ENCODE measurements around the gene LILRA2.
"Not testable (repeated sequence)": the region's sequence is repeated elsewhere in the genome, so short reads cannot be mapped to it uniquely, and the experiment has no call there.

LILRA2 gene

DNA sequence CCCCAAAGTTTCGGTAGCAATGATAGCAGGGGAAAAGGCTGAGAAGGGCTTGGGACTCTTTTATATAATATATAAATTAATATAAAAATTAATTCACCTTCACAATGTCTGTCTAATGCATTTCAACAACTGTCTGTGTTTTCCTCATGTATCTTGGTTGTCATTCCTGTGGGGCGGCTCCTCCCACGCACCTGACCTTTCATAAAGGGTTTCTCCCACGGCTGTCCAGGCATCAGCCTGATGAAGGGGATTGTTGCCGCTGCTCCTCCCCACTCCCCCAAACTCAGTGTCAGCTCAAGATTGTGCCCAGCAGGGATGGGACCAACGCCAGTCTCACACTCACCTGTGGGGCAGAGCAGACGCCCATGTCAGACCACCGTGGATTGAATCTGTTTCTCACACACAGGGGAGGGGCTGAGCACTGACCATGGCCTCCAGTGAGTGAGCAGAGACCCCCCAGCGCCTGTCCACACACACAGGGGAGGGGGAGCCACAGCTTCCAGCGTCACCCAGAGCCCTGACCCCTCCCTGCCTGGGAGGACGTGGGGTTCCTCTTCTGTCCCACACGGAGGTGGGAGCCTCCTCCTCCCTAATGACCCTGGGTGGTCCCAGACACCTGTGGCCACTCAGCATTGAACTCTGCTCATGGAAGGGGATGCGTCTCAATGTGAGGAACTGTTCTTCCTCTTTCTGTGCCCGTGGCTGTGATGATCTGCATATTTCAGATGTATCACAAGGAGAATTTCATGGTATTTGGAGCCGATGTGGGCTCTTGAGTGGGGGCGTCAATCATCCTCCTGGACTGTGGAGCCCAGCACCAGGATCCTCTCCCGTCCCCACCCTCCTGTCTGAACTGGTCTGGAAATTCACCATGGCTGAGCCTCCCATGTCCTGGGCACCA is 1.6 kb upstream of the LILRA2 start:
- DNase-seq = not testable (repeated sequence)

DNA sequence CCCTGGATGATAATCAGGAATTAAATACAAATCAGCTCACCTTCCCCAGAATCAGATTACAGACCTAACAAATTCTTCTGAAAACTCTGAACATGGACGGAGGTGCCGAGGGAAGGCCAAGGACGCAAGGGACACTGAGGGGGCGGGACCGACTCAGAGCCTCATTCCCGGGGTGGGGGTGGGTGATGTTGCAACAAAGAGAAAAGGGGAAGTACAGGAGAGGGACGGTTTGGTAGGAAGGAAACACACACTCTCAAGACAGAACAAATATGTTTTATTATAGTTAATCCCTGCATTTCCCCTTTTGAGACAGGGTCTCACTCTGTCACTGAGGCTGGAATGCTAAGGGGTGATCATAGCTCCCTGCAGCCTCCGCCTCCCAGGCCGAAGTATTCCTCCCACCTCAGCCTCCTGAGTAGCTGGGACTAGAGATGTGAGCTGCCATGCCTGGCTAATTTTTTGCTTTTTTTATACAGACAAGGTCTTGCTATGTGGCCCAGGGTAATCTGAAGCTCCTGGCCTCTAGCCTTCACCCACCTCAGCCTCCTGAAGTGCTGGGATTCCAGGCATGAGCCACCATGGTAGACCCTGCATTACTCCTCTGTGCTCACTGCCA is 786 bp upstream of the LILRA2 start:
- DNase-seq = no peak

DNA sequence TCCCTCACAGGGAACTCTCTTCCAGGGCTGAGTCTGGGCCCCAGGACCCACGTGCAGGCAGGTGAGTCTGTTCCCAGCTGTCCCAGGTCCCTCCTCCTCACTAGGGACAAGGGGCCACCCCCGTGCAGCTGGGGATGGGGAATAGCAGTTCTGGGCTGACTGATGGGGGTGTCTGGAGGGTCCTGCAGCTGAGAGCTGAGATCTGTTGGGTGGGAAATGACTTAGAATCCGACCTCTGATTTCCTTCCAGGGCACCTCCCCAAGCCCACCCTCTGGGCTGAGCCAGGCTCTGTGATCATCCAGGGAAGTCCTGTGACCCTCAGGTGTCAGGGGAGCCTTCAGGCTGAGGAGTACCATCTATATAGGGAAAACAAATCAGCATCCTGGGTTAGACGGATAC is 461 bp downstream of the LILRA2 start:
- DNase-seq = no peak

DNA sequence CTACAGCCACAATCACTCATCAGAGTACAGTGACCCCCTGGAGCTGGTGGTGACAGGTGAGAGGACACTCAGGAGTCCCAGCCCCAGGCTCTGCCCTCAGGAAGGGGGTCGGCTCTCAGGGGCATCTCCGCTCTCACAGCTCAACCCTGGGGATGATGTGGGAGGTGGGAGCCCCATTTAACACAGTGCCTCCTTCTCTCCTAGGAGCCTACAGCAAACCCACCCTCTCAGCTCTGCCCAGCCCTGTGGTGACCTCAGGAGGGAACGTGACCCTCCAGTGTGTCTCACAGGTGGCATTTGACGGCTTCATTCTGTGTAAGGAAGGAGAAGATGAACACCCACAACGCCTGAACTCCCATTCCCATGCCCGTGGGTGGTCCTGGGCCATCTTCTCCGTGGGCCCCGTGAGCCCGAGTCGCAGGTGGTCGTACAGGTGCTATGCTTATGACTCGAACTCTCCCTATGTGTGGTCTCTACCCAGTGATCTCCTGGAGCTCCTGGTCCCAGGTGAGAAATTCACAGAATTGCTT is 1.0 kb downstream of the LILRA2 start:
- DNase-seq = no peak

DNA sequence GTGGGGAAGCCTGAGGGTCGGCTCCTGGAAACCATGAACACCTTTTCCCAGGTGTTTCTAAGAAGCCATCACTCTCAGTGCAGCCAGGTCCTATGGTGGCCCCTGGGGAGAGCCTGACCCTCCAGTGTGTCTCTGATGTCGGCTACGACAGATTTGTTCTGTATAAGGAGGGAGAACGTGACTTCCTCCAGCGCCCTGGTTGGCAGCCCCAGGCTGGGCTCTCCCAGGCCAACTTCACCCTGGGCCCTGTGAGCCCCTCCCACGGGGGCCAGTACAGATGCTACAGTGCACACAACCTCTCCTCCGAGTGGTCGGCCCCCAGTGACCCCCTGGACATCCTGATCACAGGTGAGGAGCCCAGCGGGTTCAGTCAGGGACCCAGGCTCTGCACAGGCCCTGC is 1.6 kb downstream of the LILRA2 start:
- DNase-seq = not testable (repeated sequence)

DNA sequence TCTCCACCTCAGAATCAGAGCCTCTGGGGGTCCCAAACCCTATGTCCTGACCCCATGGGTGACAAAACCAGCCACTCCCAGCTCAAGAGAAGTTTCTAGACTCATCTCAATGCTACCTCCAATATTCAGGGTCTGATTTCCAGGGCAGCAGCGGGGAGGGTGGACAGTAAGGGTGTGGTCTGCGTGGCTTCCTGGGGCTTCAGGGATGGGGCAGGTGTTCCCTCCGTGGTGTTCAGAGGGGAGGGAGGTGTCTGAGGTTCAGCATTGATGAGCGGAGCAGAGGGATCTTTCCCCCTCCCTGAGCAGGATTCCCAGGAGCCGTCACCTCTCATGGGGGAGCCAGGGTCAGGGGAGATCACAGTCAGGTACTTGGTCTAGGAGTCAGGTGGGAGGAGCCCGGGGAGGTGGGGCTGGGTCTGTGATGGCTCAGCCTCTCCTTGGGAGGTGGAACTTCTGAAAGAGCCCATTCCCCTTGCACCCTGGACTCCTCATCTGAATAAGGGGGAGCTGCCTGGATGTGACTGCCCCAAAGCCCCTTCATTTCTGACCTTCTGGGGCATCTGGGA is 2.9 kb downstream of the LILRA2 start:
- DNase-seq = no peak

DNA sequence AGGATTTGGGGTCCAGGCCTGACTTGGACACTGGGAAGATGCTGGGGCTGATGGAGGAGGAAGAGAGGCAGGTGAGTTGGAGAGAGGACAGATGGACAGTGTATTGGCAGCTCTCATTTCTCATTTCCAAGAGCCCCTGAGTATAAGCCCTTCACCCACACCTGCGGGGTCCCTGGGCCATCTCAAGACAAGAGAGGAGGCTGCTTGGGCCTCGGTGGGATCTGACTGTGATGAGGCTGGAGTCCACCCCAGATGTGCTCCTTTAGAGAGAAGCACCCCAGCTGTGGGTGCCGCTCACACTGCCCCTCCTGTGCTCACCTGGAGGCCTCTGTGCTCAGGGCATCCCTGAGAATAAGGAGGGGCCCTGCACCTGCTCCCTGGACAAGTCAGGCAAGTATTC is 3.7 kb downstream of the LILRA2 start:
- DNase-seq = no peak

DNA sequence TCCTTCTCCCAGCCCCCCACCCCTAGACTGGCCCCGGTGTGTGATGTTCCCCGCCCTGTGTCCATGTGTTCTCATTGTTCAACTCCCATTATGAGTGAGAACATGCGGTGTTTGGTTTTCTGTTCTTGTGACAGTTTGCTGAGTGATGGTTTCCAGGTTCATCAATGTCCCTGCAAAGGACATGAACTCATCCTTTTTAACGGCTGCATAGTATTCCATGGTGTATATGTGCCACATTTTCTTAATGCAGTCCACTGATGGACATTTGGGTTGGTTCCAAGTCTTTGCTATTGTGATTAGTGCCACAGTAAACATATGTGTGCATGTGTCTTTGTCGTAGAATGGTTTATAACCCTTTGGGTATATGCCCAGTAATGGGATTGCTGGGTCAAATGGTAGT is 4.7 kb downstream of the LILRA2 start:
- not testable (repeated sequence) for DNase-seq

DNA sequence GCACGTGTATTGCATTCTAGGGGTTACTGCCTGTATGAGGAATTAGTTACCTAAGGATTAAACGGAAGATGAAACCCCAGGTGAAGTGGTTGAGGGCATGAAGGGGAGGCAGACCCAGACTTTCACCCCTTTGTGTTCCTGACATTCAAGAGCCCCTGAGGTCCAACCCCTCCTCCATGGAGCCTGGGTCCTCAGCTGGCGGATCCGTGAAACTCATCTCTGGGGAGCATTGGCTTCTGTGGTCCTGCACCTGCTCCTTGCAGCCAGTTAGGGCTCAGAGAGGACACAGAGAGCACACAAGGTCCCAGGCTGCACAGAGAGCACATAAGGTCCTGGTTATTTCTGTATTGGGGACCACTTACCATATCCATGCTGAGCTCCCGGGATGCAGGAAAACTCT is 12.8 kb downstream of the LILRA2 start:
- DNase-seq = no peak

DNA sequence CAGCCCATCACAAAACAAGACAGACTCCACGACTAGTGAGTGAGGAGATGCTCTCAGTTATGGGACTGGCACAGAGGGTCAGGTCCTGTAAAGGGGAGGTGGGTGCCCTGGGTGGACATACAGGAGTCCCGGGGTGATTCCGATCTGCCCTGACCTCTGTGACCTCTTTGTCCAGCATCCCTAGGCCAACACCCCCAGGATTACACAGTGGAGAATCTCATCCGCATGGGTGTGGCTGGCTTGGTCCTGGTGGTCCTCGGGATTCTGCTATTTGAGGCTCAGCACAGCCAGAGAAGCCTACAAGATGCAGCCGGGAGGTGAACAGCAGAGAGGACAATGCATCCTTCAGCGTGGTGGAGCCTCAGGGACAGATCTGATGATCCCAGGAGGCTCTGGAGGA is 13.4 kb downstream of the LILRA2 start:
- DNase-seq = no peak

DNA sequence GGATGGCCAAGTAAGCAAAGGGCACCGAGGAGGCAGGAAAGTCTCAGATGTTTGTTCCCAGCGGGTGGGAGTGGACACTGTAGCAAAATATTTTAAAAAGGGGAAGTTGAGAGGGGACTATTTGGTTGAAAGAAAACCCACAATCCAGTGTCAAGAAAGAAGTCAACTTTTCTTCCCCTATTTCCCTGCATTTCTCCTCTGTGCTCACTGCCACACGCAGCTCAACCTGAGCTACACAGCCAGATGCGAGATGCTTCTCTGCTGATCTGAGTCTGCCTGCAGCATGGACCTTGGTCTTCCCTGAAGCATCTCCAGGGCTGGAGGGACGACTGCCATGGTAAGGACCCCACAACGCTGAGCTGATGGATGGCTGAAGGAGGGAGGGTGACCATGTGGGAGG is 19.9 kb downstream of the LILRA2 start, which contains the start of gene LILRA1:
Gene LILRA1 (plus strand): TSS at position 188 of the 400 bp plus-strand sequence. CDS start 613 bp downstream, outside the sequence.
- DNase-seq = not testable (repeated sequence)

DNA sequence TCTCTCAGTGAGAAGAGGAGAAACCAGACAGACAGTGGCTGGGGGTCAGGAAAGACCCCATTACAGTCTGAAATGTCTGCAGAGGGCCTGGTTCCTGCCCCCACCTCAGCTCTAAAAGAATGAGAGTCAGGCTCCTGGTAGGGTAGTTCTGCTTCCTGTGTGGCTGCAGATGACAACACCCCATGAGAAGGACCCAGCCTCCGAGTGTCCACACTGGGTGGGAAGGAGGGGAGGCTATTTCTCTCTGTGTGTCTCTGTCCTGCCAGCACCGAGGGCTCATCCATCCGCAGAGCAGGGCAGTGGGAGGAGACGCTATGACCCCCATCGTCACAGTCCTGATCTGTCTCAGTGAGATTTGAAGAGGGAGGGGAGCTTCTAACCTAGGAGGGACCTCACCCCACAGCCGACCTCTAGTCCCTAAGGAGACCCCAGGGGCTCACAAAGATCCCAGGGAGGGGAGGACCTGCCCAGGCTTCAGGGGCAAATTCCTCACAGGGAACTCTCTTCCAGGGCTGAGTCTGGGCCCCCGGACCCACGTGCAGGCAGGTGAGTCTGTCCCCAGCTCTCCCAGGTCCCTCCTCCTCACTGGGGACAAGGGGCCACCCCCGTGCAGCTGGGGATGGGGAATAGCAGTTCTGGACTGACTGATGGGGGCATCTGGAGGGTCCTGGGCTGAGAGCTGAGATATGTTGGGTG is 20.5 kb downstream of the LILRA2 start:
- not testable (repeated sequence) for DNase-seq

DNA sequence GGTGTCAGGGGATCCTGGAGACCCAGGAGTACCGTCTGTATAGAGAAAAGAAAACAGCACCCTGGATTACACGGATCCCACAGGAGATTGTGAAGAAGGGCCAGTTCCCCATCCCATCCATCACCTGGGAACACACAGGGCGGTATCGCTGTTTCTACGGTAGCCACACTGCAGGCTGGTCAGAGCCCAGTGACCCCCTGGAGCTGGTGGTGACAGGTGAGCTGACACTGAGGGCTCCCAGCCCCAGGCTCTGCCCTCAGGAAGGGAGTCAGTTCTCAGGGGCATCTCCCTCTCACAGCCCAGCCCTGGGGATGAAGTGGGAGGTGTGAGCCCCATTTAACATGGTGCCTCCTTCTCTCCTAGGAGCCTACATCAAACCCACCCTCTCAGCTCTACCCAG is 21.1 kb downstream of the LILRA2 start:
- no peak for DNase-seq

DNA sequence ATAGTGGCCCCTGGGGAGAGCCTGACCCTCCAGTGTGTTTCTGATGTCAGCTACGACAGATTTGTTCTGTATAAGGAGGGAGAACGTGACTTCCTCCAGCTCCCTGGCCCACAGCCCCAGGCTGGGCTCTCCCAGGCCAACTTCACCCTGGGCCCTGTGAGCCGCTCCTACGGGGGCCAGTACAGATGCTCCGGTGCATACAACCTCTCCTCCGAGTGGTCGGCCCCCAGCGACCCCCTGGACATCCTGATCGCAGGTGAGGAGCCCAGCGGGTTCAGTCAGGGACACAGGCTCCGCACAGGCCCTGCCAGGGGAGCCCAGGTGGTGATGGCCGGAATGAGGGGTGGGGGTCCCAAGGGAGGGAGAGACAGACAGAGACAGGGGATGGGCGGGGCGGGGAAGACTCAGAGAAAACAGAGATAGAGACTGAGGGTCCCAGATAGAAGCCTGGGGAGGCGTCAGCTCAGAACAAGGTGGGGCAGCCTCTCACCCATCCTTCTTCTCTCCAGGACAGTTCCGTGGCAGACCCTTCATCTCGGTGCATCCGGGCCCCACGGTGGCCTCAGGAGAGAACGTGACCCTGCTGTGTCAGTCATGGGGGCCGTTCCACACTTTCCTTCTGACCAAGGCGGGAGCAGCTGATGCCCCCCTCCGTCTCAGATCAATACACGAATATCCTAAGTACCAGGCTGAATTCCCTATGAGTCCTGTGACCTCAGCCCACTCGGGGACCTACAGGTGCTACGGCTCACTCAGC is 22.3 kb downstream of the LILRA2 start:
- DNase-seq = not testable (repeated sequence)

DNA sequence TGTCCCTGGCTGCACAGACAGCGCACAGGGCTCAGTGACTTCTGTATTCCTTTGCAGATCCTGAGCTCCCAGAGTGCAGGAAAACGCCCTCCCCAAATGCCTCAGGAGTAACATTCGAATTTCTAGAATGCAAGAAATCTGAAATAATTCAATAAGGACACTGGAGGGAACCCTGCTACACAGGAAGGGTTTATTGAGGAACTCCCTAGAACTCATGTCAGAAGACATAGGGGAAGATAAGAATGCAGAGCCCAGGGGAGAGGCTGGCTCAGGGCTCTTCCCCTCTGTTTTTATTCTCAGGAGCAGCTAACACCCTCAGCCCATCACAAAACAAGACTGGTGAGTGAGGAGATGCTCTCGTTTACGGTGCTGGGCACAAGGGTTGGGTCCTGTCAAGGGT is 26.6 kb downstream of the LILRA2 start:
- no peak for DNase-seq

DNA sequence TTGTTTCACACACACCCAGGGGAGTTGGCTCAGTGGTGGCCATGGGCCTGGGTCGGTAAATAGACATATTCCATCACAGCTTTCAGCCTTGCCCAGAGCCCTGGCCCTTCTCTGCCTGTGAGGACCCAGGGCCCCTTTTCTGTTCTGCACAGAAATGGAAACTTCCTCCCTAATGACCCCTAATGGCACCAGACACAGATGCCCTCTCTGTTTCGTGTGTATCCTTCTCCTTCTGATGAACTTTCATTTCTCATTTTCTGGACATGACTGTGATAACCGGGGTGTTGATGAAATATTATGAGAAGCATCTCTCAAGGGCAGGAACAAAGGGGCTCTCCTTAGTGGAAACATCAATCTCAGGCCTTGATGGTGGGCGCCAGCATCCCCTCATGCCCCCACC is 32.6 kb downstream of the LILRA2 start:
- DNase-seq = no peak

DNA sequence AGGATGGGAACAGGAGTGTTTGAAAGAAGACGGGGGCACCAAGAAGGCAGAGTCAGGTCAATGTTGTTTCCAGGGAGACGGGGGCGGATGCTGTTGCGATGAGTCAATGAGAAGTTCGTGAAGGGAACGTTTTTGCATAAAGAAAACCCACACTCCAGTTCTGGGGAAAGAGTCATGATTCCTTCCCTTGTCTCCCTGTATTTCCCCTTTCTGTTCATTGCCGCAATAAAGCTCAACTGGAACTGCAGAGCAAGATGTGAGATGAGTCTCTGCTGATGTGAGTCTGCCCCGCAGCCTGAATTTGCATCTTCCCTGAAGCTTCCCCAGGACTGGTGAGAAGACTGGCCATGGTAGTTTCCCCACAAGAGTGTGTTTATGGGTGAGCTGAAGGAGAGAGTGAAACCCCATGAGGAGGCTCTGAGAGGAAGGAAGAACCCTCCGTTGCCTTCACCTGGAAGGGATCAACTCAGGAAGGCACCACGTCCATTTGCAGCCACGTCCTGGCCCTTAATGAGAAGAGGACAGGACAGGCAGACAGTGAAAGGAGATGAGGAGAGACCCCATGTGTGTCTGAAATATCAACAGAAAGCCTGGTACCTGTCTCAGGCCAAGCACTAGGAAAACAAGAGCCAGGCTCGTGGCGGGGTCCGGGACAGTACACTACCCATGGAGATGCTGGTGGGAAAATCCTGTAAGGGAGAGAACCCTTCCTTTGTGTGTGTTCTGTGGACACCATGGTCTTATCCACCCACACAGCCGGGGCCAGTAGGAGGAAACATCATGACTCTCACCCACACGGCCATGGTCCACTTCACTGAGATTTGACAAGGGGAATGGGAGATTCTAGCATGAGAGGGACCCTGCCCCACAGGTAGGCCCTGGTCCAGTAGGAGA is 33.5 kb downstream of the LILRA2 start:
- DNase-seq = no peak

DNA sequence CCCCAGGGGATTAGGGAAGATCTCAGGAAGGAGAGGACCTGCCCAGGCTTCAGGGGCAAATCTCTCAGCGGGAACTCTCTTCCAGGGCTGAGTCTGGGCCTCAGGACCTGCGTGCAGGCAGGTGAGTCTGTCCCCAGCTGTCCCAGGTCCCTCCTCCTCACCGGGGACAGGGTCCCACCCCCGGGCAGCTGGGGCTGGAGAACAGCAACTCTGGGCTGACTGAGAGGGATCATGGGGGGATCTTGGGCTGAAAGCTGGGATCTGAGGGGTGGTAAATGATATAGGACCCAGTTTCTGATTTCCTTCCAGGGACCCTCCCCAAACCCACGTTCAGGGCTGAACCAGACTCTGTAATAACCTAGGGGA is 34.2 kb downstream of the LILRA2 start:
- DNase-seq = no peak

DNA sequence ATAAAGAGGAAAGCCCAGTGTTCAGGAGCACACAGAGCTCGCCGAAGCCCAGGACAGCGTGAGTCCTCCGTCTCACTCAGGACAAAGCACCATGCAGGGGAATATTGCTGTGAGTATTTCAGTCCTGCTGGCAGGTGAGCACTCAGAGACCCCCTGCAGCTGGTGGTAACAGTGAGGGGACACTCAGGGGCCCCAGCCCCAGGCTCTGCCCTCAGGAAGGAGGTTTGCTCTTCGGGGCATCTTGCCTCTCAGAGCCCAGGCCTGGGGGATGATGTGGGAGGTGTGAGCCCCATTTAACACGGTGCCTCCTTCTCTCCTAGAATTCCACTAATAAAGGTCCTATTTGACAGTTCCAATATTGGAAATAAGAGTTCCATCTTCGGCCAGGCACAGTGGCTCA is 34.6 kb downstream of the LILRA2 start:
- DNase-seq = no peak

DNA sequence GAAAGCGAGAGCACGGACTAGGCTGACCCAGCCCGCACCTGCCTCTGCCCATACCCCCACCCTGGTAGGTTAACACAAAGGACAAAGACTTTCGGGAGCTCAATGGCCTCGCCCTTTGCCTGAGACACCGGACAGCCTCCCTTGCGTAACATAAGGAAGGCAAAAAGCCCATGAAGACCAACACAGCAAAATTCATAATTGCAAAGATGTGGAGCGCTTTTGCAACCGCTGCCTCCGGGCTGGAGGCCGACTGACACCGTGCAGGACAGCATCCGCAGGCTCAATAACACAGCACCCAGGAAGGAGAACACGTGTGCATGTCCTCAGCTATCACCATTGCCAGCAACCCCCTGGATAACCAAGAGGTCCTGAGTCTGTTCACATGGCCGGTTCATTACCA is 35.2 kb downstream of the LILRA2 start:
- DNase-seq = no peak

DNA sequence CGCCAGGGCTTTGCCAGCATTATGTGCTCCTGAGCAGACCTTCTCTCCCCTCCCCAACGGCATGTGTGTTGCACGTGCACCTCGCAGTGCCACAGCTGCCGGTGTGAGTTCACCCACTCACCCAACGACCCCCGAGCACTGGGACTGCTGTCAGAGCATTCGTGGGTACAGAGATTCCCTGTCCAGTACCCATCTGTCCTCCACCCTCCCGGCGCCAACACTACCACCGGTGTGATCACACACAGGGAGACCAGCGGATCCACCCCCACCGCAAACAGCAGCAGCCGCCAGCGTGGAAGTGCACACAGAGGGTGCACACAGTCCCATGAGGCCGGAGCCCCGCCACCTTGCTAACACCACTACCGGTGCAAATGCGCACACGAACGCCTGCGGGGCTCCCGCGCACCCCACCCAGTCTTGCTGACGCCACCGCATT is 35.8 kb downstream of the LILRA2 start:
- DNase-seq = no peak
